H1 (cell line): Measurements from ENCODE around the gene CDKL5. TPM values are rescaled to one million over a fixed set of nuclear protein-coding genes. Genes with fewer than 3 reads are reported as not detected.

Experiments
- CTCF ChIA-PET: fragments of 300-600 bp; sonication (Branson Sonifier 250); formaldehyde crosslinking; loops from one replicate; lab custom pipeline; 2021; ENCODE audit not compliant: partially characterized antibody; lab: Charles Lee
- POLR2A ChIA-PET: fragments of 300-600 bp; sonication (Branson Sonifier 250); formaldehyde crosslinking; loops from one replicate; lab custom pipeline; 2021; ENCODE audit warnings: inconsistent platforms; ENCODE audit not compliant: partially characterized antibody; lab: Charles Lee
- DNase-seq, 2 experiments: peaks; one replicate each; pipeline versions ENCODE4 v3.0.0 to v3.0.0-alpha.2; 2010 to 2022; ENCODE audit warnings: low spot score in 2 of 2, low read depth in 1 of 2, mixed read lengths in 1 of 2
- FAIRE-seq: peaks from 2 replicates; lab custom pipeline; 2011; peaks lifted over from hg19 to GRCh38; lab: Jason Lieb, UNC
- H2AFZ ChIP-seq: 2 replicates; pipeline ENCODE4 v1.8.1; 2012; ENCODE audit warnings: low read length, inconsistent platforms
- H2AK5ac ChIP-seq: 2 replicates; pipeline ENCODE4 v1.6.1; 2013; ENCODE audit warnings: low read depth, low read length
- H2BK120ac ChIP-seq: replicated peaks from 2 replicates; pipeline ENCODE3; 2013; ENCODE audit warnings: low read depth, low read length, inconsistent platforms
- H2BK12ac ChIP-seq: 2 replicates; pipeline ENCODE4 v1.6.1; 2013; ENCODE audit warnings: low read depth, low read length
- H2BK15ac ChIP-seq: 2 replicates; pipeline ENCODE4 v1.6.1; 2013; ENCODE audit warnings: low read length
- H2BK20ac ChIP-seq: 2 replicates; pipeline ENCODE4 v1.6.1; 2013; ENCODE audit warnings: low read length
- H2BK5ac ChIP-seq: 2 replicates; pipeline ENCODE4 v1.6.1; 2013; ENCODE audit warnings: low read depth, low read length
- H3K14ac ChIP-seq: 2 replicates; pipeline ENCODE4 v1.6.1; 2013; ENCODE audit warnings: inconsistent platforms; ENCODE audit not compliant: insufficient read length
- H3K18ac ChIP-seq: 2 replicates; pipeline ENCODE4 v1.6.1; 2013; ENCODE audit warnings: low read length; ENCODE audit errors: extremely low read depth
- H3K23ac ChIP-seq: 2 replicates; pipeline ENCODE4 v1.6.1; 2013; ENCODE audit warnings: inconsistent platforms; ENCODE audit not compliant: insufficient read length
- H3K23me2 ChIP-seq: 2 replicates; pipeline ENCODE4 v1.6.1; 2013; ENCODE audit warnings: low read depth, low read length
- H3K27ac ChIP-seq: 2 replicates; pipeline ENCODE4 v1.6.1; 2011; ENCODE audit warnings: low read depth, low read length, inconsistent platforms
- H3K27me3 ChIP-seq, 4 experiments: replicated peaks in 1 of 4; 1 replicate in 1 of 4; 2 replicates in 3 of 4; pipeline versions ENCODE4 v1.6.1 to v1.8.1; 2011 to 2013; ENCODE audit warnings: low read length in 3 of 4, mild to moderate bottlenecking in 3 of 4, inconsistent platforms in 2 of 4, mixed read lengths in 2 of 4, moderate library complexity in 1 of 4; ENCODE audit not compliant: control insufficient read depth in 3 of 4, insufficient read depth in 3 of 4; ENCODE audit errors: extremely low read depth in 1 of 4
- H3K36me3 ChIP-seq, 4 experiments: 2 replicates each; pipeline versions ENCODE4 v1.6.1 to v1.8.1; 2011 to 2013; ENCODE audit warnings: mild to moderate bottlenecking in 4 of 4, low read length in 3 of 4, moderate library complexity in 2 of 4, control low read depth in 1 of 4, inconsistent platforms in 1 of 4; ENCODE audit not compliant: insufficient read depth in 4 of 4, control insufficient read depth in 2 of 4
- H3K4ac ChIP-seq: replicated peaks from 2 replicates; pipeline ENCODE3; 2013; ENCODE audit warnings: low read length, low read depth, mixed read lengths, inconsistent platforms; ENCODE audit not compliant: insufficient read length
- H3K4me1 ChIP-seq, 4 experiments: replicated peaks in 1 of 4; 1 replicate in 1 of 4; 2 replicates in 3 of 4; pipeline versions ENCODE4 v1.6.1 to v1.8.1; 2011 to 2013; ENCODE audit warnings: low read length in 3 of 4, inconsistent platforms in 2 of 4, mixed read lengths in 1 of 4; ENCODE audit not compliant: insufficient read depth in 4 of 4, control insufficient read depth in 3 of 4
- H3K4me2 ChIP-seq, 2 experiments: 2 replicates each; pipeline versions ENCODE4 v1.6.1 to v1.8.1; 2011 to 2013; ENCODE audit warnings: low read depth in 2 of 2, low read length in 2 of 2, control low read depth in 1 of 2, inconsistent platforms in 1 of 2, mild to moderate bottlenecking in 1 of 2; ENCODE audit not compliant: insufficient read depth in 1 of 2
- H3K4me3 ChIP-seq, 4 experiments: fragments of 200-600, 300-600 bp in 1 of 4; sonication (generic), shearing (Covaris generic), sonication (Bioruptor Twin) in 1 of 4; 2 replicates each; pipeline versions ENCODE4 v1.5.1 to v1.8.1; 2011 to 2016; ENCODE audit warnings: low read length in 4 of 4, low read depth in 3 of 4, control low read depth in 2 of 4, inconsistent platforms in 2 of 4, mild to moderate bottlenecking in 2 of 4, mixed read lengths in 1 of 4, moderate library complexity in 1 of 4; ENCODE audit not compliant: insufficient read depth in 2 of 4; ENCODE audit errors: extremely low read depth in 1 of 4
- H3K56ac ChIP-seq: replicated peaks from 2 replicates; pipeline ENCODE3; 2013; ENCODE audit warnings: low read depth, mild to moderate bottlenecking, mixed read lengths, low read length, inconsistent platforms; ENCODE audit not compliant: insufficient read length
- H3K79me1 ChIP-seq: 2 replicates; pipeline ENCODE4 v1.6.1; 2013; ENCODE audit warnings: low read depth, low read length, control low read depth
- H3K79me2 ChIP-seq, 2 experiments: 2 replicates each; pipeline versions ENCODE4 v1.6.1 to v1.8.1; 2012 to 2013; ENCODE audit warnings: low read length in 2 of 2, mild to moderate bottlenecking in 2 of 2, inconsistent platforms in 1 of 2; ENCODE audit not compliant: insufficient read depth in 2 of 2, control insufficient read depth in 1 of 2
- H3K9ac ChIP-seq, 4 experiments: replicated peaks in 1 of 4; 1 replicate in 1 of 4; 2 replicates in 3 of 4; pipeline versions ENCODE4 v1.6.1 to v1.8.1; 2011 to 2013; ENCODE audit warnings: low read depth in 3 of 4, low read length in 3 of 4, control low read depth in 2 of 4, mild to moderate bottlenecking in 2 of 4, moderate library complexity in 2 of 4, inconsistent platforms in 1 of 4; ENCODE audit errors: extremely low read depth in 1 of 4
- H3K9me3 ChIP-seq, 2 experiments: 2 replicates each; pipeline versions ENCODE4 v1.6.1 to v1.8.1; 2012 to 2013; ENCODE audit warnings: mild to moderate bottlenecking in 2 of 2, moderate library complexity in 2 of 2, control low read depth in 1 of 2, inconsistent platforms in 1 of 2, low read depth in 1 of 2, low read length in 1 of 2, mixed read lengths in 1 of 2; ENCODE audit not compliant: insufficient read depth in 2 of 2
- H4K20me1 ChIP-seq, 2 experiments: replicated peaks in 1 of 2; 2 replicates each; pipeline versions ENCODE3 to v1.8.1; 2011 to 2013; ENCODE audit warnings: inconsistent platforms in 2 of 2, low read length in 2 of 2, mild to moderate bottlenecking in 1 of 2; ENCODE audit not compliant: insufficient read depth in 2 of 2, control insufficient read depth in 1 of 2
- H4K5ac ChIP-seq: 2 replicates; pipeline ENCODE4 v1.6.1; 2013; ENCODE audit warnings: low read length, low read depth, mixed read lengths, inconsistent platforms; ENCODE audit not compliant: insufficient read length
- H4K8ac ChIP-seq: 2 replicates; pipeline ENCODE4 v1.8.0; 2013; ENCODE audit warnings: mild to moderate bottlenecking, moderate library complexity, low read length, inconsistent platforms; ENCODE audit not compliant: insufficient read depth; ENCODE audit errors: extremely low read depth
- H4K91ac ChIP-seq: replicated peaks from 2 replicates; pipeline ENCODE3; 2013; ENCODE audit warnings: low read length, mixed read lengths, inconsistent platforms; ENCODE audit not compliant: insufficient read length
- SUZ12 ChIP-seq: fragments of 200-600 bp; sonication (generic); IDR thresholded peaks from 2 replicates; pipeline ENCODE4 v1.6.1; 2012; ENCODE audit warnings: mild to moderate bottlenecking, inconsistent platforms, low read length, moderate library complexity, mixed read lengths
- WGBS, 2 experiments: shearing (Covaris generic) in 1 of 2; methylation state at CpG; one replicate each; pipeline versions ENCODE4 v1.1.6 to v1.1.7; 2013 to 2015; ENCODE audit warnings: low lambda C conversion rate in 2 of 2, mixed read lengths in 2 of 2, inconsistent platforms in 1 of 2, low coverage in 1 of 2, missing lambda C conversion rate in 1 of 2; ENCODE audit not compliant: insufficient replicate concordance in 2 of 2, insufficient coverage in 1 of 2, insufficient read length in 1 of 2; ENCODE audit errors: extremely low coverage in 1 of 2, missing lambda C conversion rate in 1 of 2; 5-methylcytosine and 5-hydroxymethylcytosine counted together
- polyA plus RNA-seq, 7 experiments: library from polyadenylated mRNA; depleted of rRNA in 3 of 7; stranded (reverse) in 5 of 7; unstranded in 2 of 7; fragments of >200 nt in 5 of 7; fragments of 200-250 nt in 2 of 7; gene quantifications; 1 replicate in 5 of 7; 2 replicates in 1 of 7; 4 replicates in 1 of 7; pipeline versions ENCODE4 v1.2.1 to v1.2.3, GENCODE V29; 2011 to 2013; ENCODE audit warnings: missing spikeins in 2 of 7, mixed read lengths in 2 of 7
- total RNA-seq: library from RNA; stranded (reverse); fragmentation: NEBNext Ultra II Directional; extraction: Animal tissue kit (Norgen Biotek cat#: 25700); gene quantifications from 2 replicates; pipeline ENCODE4 v1.2.1, GENCODE V29; 2021

CDKL5 gene
- total and polyA plus RNA-seq, 2 of the 8 experiments (the other 6 are each of a cell fraction or from before 2014, with no cell fraction given), result 5.5 to 15.6 TPM

DNA sequence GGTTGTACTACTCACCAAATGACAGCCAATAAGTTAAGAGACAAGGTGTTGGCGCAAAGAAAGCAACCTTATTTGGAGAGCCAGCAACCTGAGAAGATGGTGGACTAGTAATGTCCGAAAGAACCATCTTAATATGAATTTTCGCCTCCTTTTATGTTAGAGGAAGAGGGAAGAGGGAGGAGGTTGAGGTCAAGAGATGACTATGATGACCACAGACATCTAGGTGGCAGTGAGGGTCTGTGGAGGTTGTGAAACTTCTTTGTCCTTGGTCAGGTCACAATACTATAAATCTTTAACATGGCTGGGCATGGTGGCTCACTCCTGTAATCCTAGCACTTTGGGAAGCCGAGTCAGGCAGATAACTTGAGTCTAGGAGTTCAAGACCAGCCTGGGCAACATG lies 15.4 kb downstream of the CDKL5 start:
- Histone ChIP-seq H2BK15ac (no peak overlapping the region), H4K8ac (no peak overlapping the region), H2BK5ac (no peak overlapping the region), H3K18ac (no peak overlapping the region), H4K20me1 (peaks cover 0 to 2% of the 10 kb centered on the region in 2 experiments), H3K4me3 (no peak overlapping the region), H3K9me3 (no peaks in the 10 kb centered on the region), H4K91ac (no peak overlapping the region), H2BK12ac (no peak overlapping the region), H2BK20ac (no peak overlapping the region), H3K56ac (no peak overlapping the region), H3K79me2 (peaks cover 0 to 79% of the 10 kb centered on the region in 2 experiments; a peak in 3 of 4 replicates), H3K27me3 (no peaks in the 10 kb centered on the region)
- DNase-seq, result no peak
- TF ChIP-seq SUZ12, result no peak
- TF ChIP-seq, all 59 proteins: peak for 0
- Histone ChIP-seq H3K14ac (no peak overlapping the region), H2AFZ (no peak overlapping the region), H3K4me1 (peaks cover 0 to 5% (median 3%) of the 10 kb centered on the region in 4 experiments; a peak in 2 of 7 replicates), H3K36me3 (no peaks in the 10 kb centered on the region), H2AK5ac (no peak overlapping the region), H4K5ac (no peak overlapping the region), H3K23ac (no peak overlapping the region), H2BK120ac (no peak overlapping the region), H3K27ac (no peak overlapping the region), H3K4ac (no peak overlapping the region), H3K9ac (no peak overlapping the region), H3K23me2 (no peaks in the 10 kb centered on the region), H3K79me1 (no peaks in the 10 kb centered on the region), H3K4me2 (no peak overlapping the region)
- no peak for FAIRE-seq
- ChIA-PET CTCF (no interaction called here), POLR2A (no interaction called here)
- 93% methylated on average over 4 of the region's 4 CpGs; no CpG with 5 or more reads in 1 of the 2 experiments for WGBS, 2 experiments
